OCI-M1 (cell line): Measurements from ENCODE around the gene LRRC75A.
"Not testable (repeated sequence)": the region's sequence is repeated elsewhere in the genome, so short reads cannot be mapped to it uniquely, and the experiment has no call there.

Experiments used
- DNase-seq: peaks from one replicate; lab custom pipeline; 2025; lab: John Stamatoyannopoulos, UW

Gene LRRC75A

GRCh38 chr17:16398270-16399267 is 93.4 kb downstream of the LRRC75A start:
- DNase-seq = peak; percentile 33

GRCh38 chr17:16396693-16397092 is 95.3 kb downstream of the LRRC75A start:
- DNase-seq = peak; percentile 69

GRCh38 chr17:16395887-16396286 is 96.1 kb downstream of the LRRC75A start:
- DNase-seq = not testable (repeated sequence)

- not testable (repeated sequence) for DNase-seq
Observed at GRCh38 chr17:16392491-16392890, 99.5 kb downstream of the LRRC75A start.
